Caco-2 (cell line): ENCODE data around the gene RSF1. TPM values are rescaled to one million over a fixed set of nuclear protein-coding genes. Genes with fewer than 3 reads are reported as not detected.

Experiments used
- BruUV-seq: library from RNA; stranded (reverse); fragments of 400-500 nt; replicated peaks from 2 replicates; lab custom pipeline; 2021; lab: Mats Ljungman, UMichigan
- CTCF ChIA-PET: fragments of 300-600 bp; sonication (Branson Sonifier 250); formaldehyde crosslinking; loops from one replicate; lab custom pipeline; 2022; ENCODE audit warnings: antibody characterized with exemption; lab: Charles Lee
- POLR2A ChIA-PET: fragments of 300-600 bp; sonication (Branson Sonifier 250); formaldehyde crosslinking; loops from one replicate; lab custom pipeline; 2022; ENCODE audit warnings: antibody characterized with exemption; lab: Charles Lee
- DNase-seq, 2 experiments: peaks; one replicate each; pipeline versions ENCODE4 v3.0.0 to v3.0.0-alpha.2; 2020 to 2022
- H3K27me3 ChIP-seq: replicated peaks from 2 replicates; pipeline ENCODE4 v1.6.0; 2011; ENCODE audit warnings: low read length; ENCODE audit not compliant: control insufficient read depth, insufficient read depth
- H3K36me3 ChIP-seq: 2 replicates; pipeline ENCODE4 v1.5.1; 2011; ENCODE audit warnings: low read length; ENCODE audit not compliant: control insufficient read depth, insufficient read depth
- H3K4me1 ChIP-seq: fragments of 250-450 bp; sonication (Bioruptor Pico); 2 replicates; pipeline ENCODE4 v1.5.1; 2020; ENCODE audit warnings: mild to moderate bottlenecking
- H3K4me3 ChIP-seq: 2 replicates; pipeline ENCODE4 v1.5.1; 2011; ENCODE audit warnings: low read depth, mild to moderate bottlenecking, control low read depth, low read length
- H3K9me3 ChIP-seq: fragments of 250-450 bp; sonication (Bioruptor Pico); 2 replicates; pipeline ENCODE4 v1.5.1; 2020; ENCODE audit warnings: mild to moderate bottlenecking, moderate library complexity
- H3K27ac Mint-ChIP-seq: one replicate; pipeline ENCODE4 v1.8.0; 2022; ENCODE audit warnings: mixed read lengths; ENCODE audit not compliant: unreplicated experiment
- H3K27me3 Mint-ChIP-seq: one replicate; pipeline ENCODE4 v1.8.0; 2022; ENCODE audit warnings: mixed read lengths; ENCODE audit not compliant: insufficient read depth, unreplicated experiment
- H3K36me3 Mint-ChIP-seq: one replicate; pipeline ENCODE4 v1.8.0; 2022; ENCODE audit warnings: mild to moderate bottlenecking, mixed read lengths; ENCODE audit not compliant: insufficient read depth, unreplicated experiment
- H3K4me1 Mint-ChIP-seq: one replicate; pipeline ENCODE4 v1.8.0; 2022; ENCODE audit warnings: low read depth, mixed read lengths; ENCODE audit not compliant: unreplicated experiment
- H3K4me3 Mint-ChIP-seq: one replicate; pipeline ENCODE4 v1.8.0; 2022; ENCODE audit warnings: mild to moderate bottlenecking, moderate library complexity, mixed read lengths; ENCODE audit not compliant: unreplicated experiment
- H3K9me3 Mint-ChIP-seq: one replicate; pipeline ENCODE4 v1.8.0; 2022; ENCODE audit warnings: mixed read lengths; ENCODE audit not compliant: unreplicated experiment
- CTCF ChIP-seq, 2 experiments: fragments of 200-600 bp in 1 of 2; IDR thresholded peaks; 1 replicate in 1 of 2; 2 replicates in 1 of 2; pipeline versions ENCODE4 v1.5.1 to v1.8.0; 2011 to 2022; ENCODE audit warnings: antibody characterized with exemption in 1 of 2, control low read depth in 1 of 2, inconsistent platforms in 1 of 2, low read depth in 1 of 2, low read length in 1 of 2, mild to moderate bottlenecking in 1 of 2, moderate library complexity in 1 of 2; ENCODE audit not compliant: insufficient read depth in 1 of 2, severe bottlenecking in 1 of 2, unreplicated experiment in 1 of 2
- intact Hi-C: fragments of 100-400 bp; cut with micrococcal nuclease; formaldehyde crosslinking; loops from one replicate; pipeline ENCODE4 v1.10.0; 2022; ENCODE audit not compliant: unreplicated experiment
- total RNA-seq: library from RNA; stranded (reverse); gene quantifications from 2 replicates; pipeline ENCODE4 v1.2.3, GENCODE V29; 2022

Gene RSF1
- total RNA-seq, 1 experiment from 2014 or later: 121 TPM

- H3K9me3 ChIP-seq: no peaks in the 10 kb centered on the region
- Mint-ChIP-seq H3K9me3 (peaks cover 7% of the 10 kb centered on the region), H3K4me1 (peaks cover 4% of the 10 kb centered on the region), H3K36me3 (peaks cover 60% of the 10 kb centered on the region), H3K27me3 (no peaks in the 10 kb centered on the region), H3K4me3 (no peak overlapping the region), H3K27ac (no peak overlapping the region)
- H3K4me1 ChIP-seq: peaks cover 12% of the 10 kb centered on the region
- CTCF ChIA-PET: no interaction called here
- no peak for DNase-seq
- no TSS peak for BruUV-seq
- no peak for TF ChIP-seq CTCF (IDR thresholded peaks at IDR 0.05; ENCODE audit: insufficient read depth in 1 of 2, low read depth in 1 of 2, low read length in 1 of 2, severe bottlenecking in 1 of 2, unreplicated experiment in 1 of 2)
- no peak overlapping the region for H3K4me3 ChIP-seq
- peaks cover 4% of the 10 kb centered on the region; the same call in 1 of the 2 replicates for H3K36me3 ChIP-seq
- POLR2A ChIA-PET: no interaction called here
- intact Hi-C loops: no loop called here
- H3K27me3 ChIP-seq: no peaks in the 10 kb centered on the region
Observed at GRCh38 chr11:77723024-77723423, 97.5 kb downstream of the RSF1 start.

GRCh38 chr11:77710358-77710757 is 110.2 kb downstream of the RSF1 start:
- Histone ChIP-seq H3K36me3 (no peaks in the 10 kb centered on the region), H3K4me3 (no peak overlapping the region), H3K27me3 (no peaks in the 10 kb centered on the region), H3K4me1 (peaks cover 14% of the 10 kb centered on the region), H3K9me3 (no peaks in the 10 kb centered on the region)
- TF ChIP-seq CTCF (IDR thresholded peaks at IDR 0.05; ENCODE audit: insufficient read depth in 1 of 2, low read depth in 1 of 2, low read length in 1 of 2, severe bottlenecking in 1 of 2, unreplicated experiment in 1 of 2): no peak
- H3K9me3 Mint-ChIP-seq: no peaks in the 10 kb centered on the region
- intact Hi-C loops: no loop called here
- POLR2A ChIA-PET: no interaction called here
- no peak overlapping the region for H3K4me3 Mint-ChIP-seq
- H3K4me1 Mint-ChIP-seq: peaks cover 18% of the 10 kb centered on the region
- DNase-seq: no peak
- H3K36me3 Mint-ChIP-seq: peaks cover 31% of the 10 kb centered on the region
- no TSS peak for BruUV-seq
- H3K27ac Mint-ChIP-seq: no peak overlapping the region
- H3K27me3 Mint-ChIP-seq: no peaks in the 10 kb centered on the region
- CTCF ChIA-PET: interaction anchor here (0.7 kb wide), 1 partner anchor 413 kb away, joined by 4 read pairs; no protein-coding TSS in a partner anchor

- intact Hi-C loops: loop anchor here (2.0 to 5.0 kb wide), 2 partner anchors 23 to 116 kb away; partner anchors contain the start of genes AAMDC and RSF1
- CTCF ChIA-PET: interaction anchor here (0.7 to 1.7 kb wide), 4 partner anchors 23 to 289 kb away, joined by 3 to 5 read pairs (median 4); no protein-coding TSS in a partner anchor
- no peak for TF ChIP-seq CTCF (IDR thresholded peaks at IDR 0.05; ENCODE audit: insufficient read depth in 1 of 2, low read depth in 1 of 2, low read length in 1 of 2, severe bottlenecking in 1 of 2, unreplicated experiment in 1 of 2)
- H3K4me3 ChIP-seq: no peak overlapping the region
- DNase-seq: no peak
- Mint-ChIP-seq H3K9me3 (no peaks in the 10 kb centered on the region), H3K27me3 (no peaks in the 10 kb centered on the region), H3K4me3 (peak overlapping the region; percentile 52), H3K36me3 (peaks cover 43% of the 10 kb centered on the region), H3K4me1 (peaks cover 14% of the 10 kb centered on the region), H3K27ac (peak overlapping the region; percentile 33)
- H3K27me3 ChIP-seq: no peaks in the 10 kb centered on the region
- H3K9me3 ChIP-seq: no peaks in the 10 kb centered on the region
- POLR2A ChIA-PET: interaction anchor here (0.7 to 0.9 kb wide), 3 partner anchors 14 to 289 kb away, joined by 3 to 12 read pairs (median 5); partner anchors contain the start of gene INTS4
- H3K4me1 ChIP-seq: peaks cover 19% of the 10 kb centered on the region
- peaks cover 2% of the 10 kb centered on the region; the same call in 1 of the 2 replicates for H3K36me3 ChIP-seq
- BruUV-seq: TSS peak; percentile 59
Observed at GRCh38 chr11:77705876-77706579, 114.5 kb downstream of the RSF1 start.
